Measurements from ENCODE around the gene HSPA1L.
"Not testable (repeated sequence)": the region's sequence is repeated elsewhere in the genome, so short reads cannot be mapped to it uniquely, and the experiment has no call there.

HSPA1L gene

DNA sequence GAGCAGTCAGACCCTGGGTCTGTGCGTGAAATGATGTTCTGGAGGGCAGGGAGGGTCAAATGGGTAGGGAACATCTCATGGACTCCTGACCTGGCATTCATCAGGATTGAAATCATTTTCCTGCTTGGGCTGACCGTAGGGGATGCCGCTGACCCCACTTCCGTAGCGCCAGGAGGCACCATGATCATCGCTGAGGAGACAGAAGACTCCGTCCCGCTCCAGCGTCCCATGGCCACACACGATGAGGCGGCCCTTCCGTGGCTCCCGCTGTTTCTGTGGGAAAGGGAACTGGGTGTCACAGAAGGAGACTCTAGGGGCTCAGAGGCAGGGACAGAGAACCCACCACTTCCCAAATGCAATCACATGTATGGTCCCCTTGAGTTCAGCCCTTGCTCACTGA lies 45.3 kb upstream of the HSPA1L start:
- peaks cover 15% of the 10 kb centered on the region for H3K79me2 ChIP-seq (ENCODE audit: insufficient read depth, low read length)
- H3K36me3 ChIP-seq (ENCODE audit: insufficient read depth, low read length) = no peaks in the 10 kb centered on the region
- H3K9ac ChIP-seq (ENCODE audit: low read depth, low read length, poor library complexity, severe bottlenecking) = no peak overlapping the region

DNA sequence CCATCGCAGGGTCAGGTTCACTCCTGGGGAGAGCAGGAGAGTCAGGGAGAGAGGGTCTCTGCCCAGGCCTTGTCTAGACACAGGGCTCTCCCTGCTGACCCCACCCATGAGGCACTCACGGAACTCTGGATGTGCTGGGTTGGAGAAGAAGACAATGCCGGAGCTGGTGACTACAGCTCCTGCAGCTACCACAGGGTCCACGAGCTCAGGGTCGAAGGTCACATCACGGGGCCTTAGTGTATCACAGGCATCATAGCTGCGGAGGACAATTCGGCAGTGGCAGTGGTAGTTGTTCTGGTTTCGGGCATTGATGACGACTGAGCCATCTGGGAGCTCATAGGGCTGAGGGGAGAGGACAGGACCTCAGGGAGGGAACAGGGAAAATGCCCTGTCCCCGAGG lies 44.8 kb upstream of the HSPA1L start:
- H3F3A ChIP-seq (ENCODE audit: low read depth) = no peaks in the 10 kb centered on the region
- H3K9me2 ChIP-seq (replicated peaks; ENCODE audit: low read depth, low read length) = no peaks in the 10 kb centered on the region
- H3K4me3 ChIP-seq (ENCODE audit: low read length, poor library complexity, severe bottlenecking) = no peak overlapping the region
- H3K36me3 ChIP-seq (ENCODE audit: insufficient read depth, low read length) = no peaks in the 10 kb centered on the region
- no peak overlapping the region for H3K4me2 ChIP-seq (ENCODE audit: low read depth, low read length, poor library complexity, severe bottlenecking)
- H4K20me1 ChIP-seq (ENCODE audit: insufficient read depth, low read length, poor library complexity, severe bottlenecking) = no peaks in the 10 kb centered on the region
- H3K9me3 ChIP-seq (ENCODE audit: insufficient read depth, low read depth, low read length) = no peaks in the 10 kb centered on the region
- peaks cover 15% of the 10 kb centered on the region for H3K79me2 ChIP-seq (ENCODE audit: insufficient read depth, low read length)
- H3K9ac ChIP-seq (ENCODE audit: low read depth, low read length, poor library complexity, severe bottlenecking) = no peak overlapping the region
- no peak overlapping the region for H2AFZ ChIP-seq (ENCODE audit: low read length)
- TF ChIP-seq EZH2phosphoT487 (IDR thresholded peaks at IDR 0.05; ENCODE audit: borderline replicate concordance) = no peak
- TF ChIP-seq, protein P1, sequence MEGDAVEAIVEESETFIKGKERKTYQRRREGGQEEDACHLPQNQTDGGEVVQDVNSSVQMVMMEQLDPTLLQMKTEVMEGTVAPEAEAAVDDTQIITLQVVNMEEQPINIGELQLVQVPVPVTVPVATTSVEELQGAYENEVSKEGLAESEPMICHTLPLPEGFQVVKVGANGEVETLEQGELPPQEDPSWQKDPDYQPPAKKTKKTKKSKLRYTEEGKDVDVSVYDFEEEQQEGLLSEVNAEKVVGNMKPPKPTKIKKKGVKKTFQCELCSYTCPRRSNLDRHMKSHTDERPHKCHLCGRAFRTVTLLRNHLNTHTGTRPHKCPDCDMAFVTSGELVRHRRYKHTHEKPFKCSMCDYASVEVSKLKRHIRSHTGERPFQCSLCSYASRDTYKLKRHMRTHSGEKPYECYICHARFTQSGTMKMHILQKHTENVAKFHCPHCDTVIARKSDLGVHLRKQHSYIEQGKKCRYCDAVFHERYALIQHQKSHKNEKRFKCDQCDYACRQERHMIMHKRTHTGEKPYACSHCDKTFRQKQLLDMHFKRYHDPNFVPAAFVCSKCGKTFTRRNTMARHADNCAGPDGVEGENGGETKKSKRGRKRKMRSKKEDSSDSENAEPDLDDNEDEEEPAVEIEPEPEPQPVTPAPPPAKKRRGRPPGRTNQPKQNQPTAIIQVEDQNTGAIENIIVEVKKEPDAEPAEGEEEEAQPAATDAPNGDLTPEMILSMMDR (conservative IDR thresholded peaks at IDR 0.05; ENCODE audit: low read length) = no peak
- no peaks in the 10 kb centered on the region for H3K27me3 ChIP-seq (ENCODE audit: insufficient read depth, low read length, poor library complexity, severe bottlenecking)
- H3K4me1 ChIP-seq (ENCODE audit: insufficient read depth, low read length, poor library complexity, severe bottlenecking) = peaks cover 21% of the 10 kb centered on the region

More for the DNA sequence above, 45.3 kb upstream of the HSPA1L start:
- Histone ChIP-seq H3K4me3 (ENCODE audit: low read length, poor library complexity, severe bottlenecking) (no peak overlapping the region), H3K27me3 (ENCODE audit: insufficient read depth, low read length, poor library complexity, severe bottlenecking) (no peaks in the 10 kb centered on the region), H2AFZ (ENCODE audit: low read length) (no peak overlapping the region), H3K9me2 (replicated peaks; ENCODE audit: low read depth, low read length) (no peaks in the 10 kb centered on the region), H3K4me1 (ENCODE audit: insufficient read depth, low read length, poor library complexity, severe bottlenecking) (peaks cover 21% of the 10 kb centered on the region), H3K4me2 (ENCODE audit: low read depth, low read length, poor library complexity, severe bottlenecking) (no peak overlapping the region), H4K20me1 (ENCODE audit: insufficient read depth, low read length, poor library complexity, severe bottlenecking) (no peaks in the 10 kb centered on the region), H3F3A (ENCODE audit: low read depth) (no peaks in the 10 kb centered on the region), H3K9me3 (ENCODE audit: insufficient read depth, low read depth, low read length) (no peaks in the 10 kb centered on the region)
- TF ChIP-seq, protein P1 (conservative IDR thresholded peaks at IDR 0.05; ENCODE audit: low read length) = no peak
- no peak for TF ChIP-seq EZH2phosphoT487 (IDR thresholded peaks at IDR 0.05; ENCODE audit: borderline replicate concordance)

DNA sequence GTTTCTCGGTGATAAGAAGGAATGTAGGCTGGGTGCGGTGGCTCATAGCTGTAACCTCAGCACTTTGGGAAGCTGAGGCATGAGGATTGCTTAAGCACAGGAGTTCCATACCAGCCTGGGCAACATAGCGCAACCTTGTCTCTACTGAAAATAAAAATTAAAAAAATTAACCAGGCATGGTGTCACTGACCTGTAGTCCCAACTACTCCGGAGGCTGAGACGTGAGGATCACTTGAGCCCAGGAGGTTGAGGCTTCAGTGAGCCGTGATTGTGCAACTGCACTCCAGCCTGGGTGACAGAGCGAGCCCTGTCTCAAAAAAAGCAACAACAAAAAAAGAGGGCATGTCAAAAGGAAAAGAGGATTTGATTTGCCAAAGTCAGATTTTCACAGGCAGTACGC lies 43.6 kb upstream of the HSPA1L start:
- TF ChIP-seq, protein P1 (conservative IDR thresholded peaks at IDR 0.05; ENCODE audit: low read length) = no peak
- no peak for TF ChIP-seq EZH2phosphoT487 (IDR thresholded peaks at IDR 0.05; ENCODE audit: borderline replicate concordance)
- Histone ChIP-seq H3K36me3 (ENCODE audit: insufficient read depth, low read length) (no peaks in the 10 kb centered on the region), H3K4me1 (ENCODE audit: insufficient read depth, low read length, poor library complexity, severe bottlenecking) (peaks cover 16% of the 10 kb centered on the region), H4K20me1 (ENCODE audit: insufficient read depth, low read length, poor library complexity, severe bottlenecking) (no peaks in the 10 kb centered on the region), H3K4me2 (ENCODE audit: low read depth, low read length, poor library complexity, severe bottlenecking) (no peak overlapping the region), H3K27me3 (ENCODE audit: insufficient read depth, low read length, poor library complexity, severe bottlenecking) (no peaks in the 10 kb centered on the region), H2AFZ (ENCODE audit: low read length) (no peak overlapping the region), H3K4me3 (ENCODE audit: low read length, poor library complexity, severe bottlenecking) (no peak overlapping the region), H3K9ac (ENCODE audit: low read depth, low read length, poor library complexity, severe bottlenecking) (no peak overlapping the region), H3K9me3 (ENCODE audit: insufficient read depth, low read depth, low read length) (no peaks in the 10 kb centered on the region), H3K79me2 (ENCODE audit: insufficient read depth, low read length) (peaks cover 8% of the 10 kb centered on the region; the same call in 1 of the 2 replicates), H3K9me2 (replicated peaks; ENCODE audit: low read depth, low read length) (no peaks in the 10 kb centered on the region), H3F3A (ENCODE audit: low read depth) (no peaks in the 10 kb centered on the region)

DNA sequence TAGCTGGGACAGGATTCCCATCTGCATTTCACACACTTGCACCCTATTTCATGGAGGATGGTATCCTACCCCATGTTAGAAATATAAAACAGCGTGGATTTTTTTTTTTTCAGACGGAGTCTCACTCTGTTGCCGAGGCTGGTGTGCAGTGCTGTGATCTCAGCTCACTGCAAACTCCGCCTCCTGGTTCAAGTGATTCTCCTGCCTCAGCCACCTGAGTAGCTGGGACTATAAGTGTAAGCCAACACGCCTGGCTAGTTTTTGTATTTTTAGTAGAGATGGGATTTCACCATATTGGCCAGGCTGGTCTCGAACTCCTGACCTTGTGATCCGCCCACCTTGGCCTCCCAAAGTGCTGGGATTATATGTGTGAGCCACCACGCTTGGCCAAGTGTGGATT lies 42.7 kb upstream of the HSPA1L start:
- H3F3A ChIP-seq (ENCODE audit: low read depth); H3K79me2 ChIP-seq (ENCODE audit: insufficient read depth, low read length); H3K36me3 ChIP-seq (ENCODE audit: insufficient read depth, low read length); H3K4me2 ChIP-seq (ENCODE audit: low read depth, low read length, poor library complexity, severe bottlenecking); H4K20me1 ChIP-seq (ENCODE audit: insufficient read depth, low read length, poor library complexity, severe bottlenecking); H3K9me3 ChIP-seq (ENCODE audit: insufficient read depth, low read depth, low read length); H3K4me3 ChIP-seq (ENCODE audit: low read length, poor library complexity, severe bottlenecking); H3K9ac ChIP-seq (ENCODE audit: low read depth, low read length, poor library complexity, severe bottlenecking); H3K27me3 ChIP-seq (ENCODE audit: insufficient read depth, low read length, poor library complexity, severe bottlenecking); H3K9me2 ChIP-seq (replicated peaks; ENCODE audit: low read depth, low read length); H2AFZ ChIP-seq (ENCODE audit: low read length): not testable (repeated sequence)
- peaks cover 11% of the 10 kb centered on the region for H3K4me1 ChIP-seq (ENCODE audit: insufficient read depth, low read length, poor library complexity, severe bottlenecking)

DNA sequence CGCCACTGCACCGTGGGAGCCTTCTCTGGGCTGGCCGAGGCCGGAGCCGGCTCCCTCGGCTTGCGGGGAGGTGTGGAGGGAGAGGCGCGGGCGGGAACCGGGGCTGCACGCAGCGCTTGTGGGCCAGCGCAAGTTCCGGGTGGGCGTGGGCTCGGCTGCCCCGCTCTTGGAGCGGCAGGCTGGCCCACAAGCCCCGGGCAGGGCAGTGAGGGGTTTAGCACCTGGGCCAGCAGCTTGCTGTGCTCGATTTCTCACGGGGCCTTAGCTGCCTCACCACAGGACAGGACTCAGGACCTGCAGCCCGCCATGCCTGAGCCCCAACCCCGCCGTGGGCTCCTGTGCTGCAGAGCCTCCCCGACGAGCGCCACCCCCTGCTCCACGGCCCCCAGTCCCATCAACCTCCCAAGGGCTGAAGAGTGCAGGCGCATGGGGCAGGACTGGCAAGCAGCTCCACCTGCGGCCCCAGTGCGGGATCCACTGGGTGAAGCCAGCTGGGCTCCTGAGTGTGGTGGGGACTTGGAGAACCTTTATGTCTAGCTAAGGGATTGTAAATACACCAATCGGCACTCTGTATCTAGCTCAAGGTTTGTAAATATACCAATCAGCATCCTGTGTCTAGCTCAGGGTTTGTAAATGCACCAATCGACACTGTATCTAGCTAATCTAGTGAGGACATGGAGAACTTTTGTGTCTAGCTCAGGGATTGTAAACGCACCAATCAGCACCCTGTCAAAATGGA lies 37.1 kb upstream of the HSPA1L start:
- not testable (repeated sequence) for H4K20me1 ChIP-seq (ENCODE audit: insufficient read depth, low read length, poor library complexity, severe bottlenecking); H3K36me3 ChIP-seq (ENCODE audit: insufficient read depth, low read length); H3F3A ChIP-seq (ENCODE audit: low read depth); H3K4me2 ChIP-seq (ENCODE audit: low read depth, low read length, poor library complexity, severe bottlenecking); H3K27me3 ChIP-seq (ENCODE audit: insufficient read depth, low read length, poor library complexity, severe bottlenecking); H3K79me2 ChIP-seq (ENCODE audit: insufficient read depth, low read length); H3K9ac ChIP-seq (ENCODE audit: low read depth, low read length, poor library complexity, severe bottlenecking); H2AFZ ChIP-seq (ENCODE audit: low read length); H3K4me3 ChIP-seq (ENCODE audit: low read length, poor library complexity, severe bottlenecking); H3K9me3 ChIP-seq (ENCODE audit: insufficient read depth, low read depth, low read length); H3K9me2 ChIP-seq (replicated peaks; ENCODE audit: low read depth, low read length); H3K4me1 ChIP-seq (ENCODE audit: insufficient read depth, low read length, poor library complexity, severe bottlenecking)
